CD4-positive, alpha-beta T cell (primary cell): ENCODE measurements around the gene PBLD. TPM values are rescaled to one million over a fixed set of nuclear protein-coding genes. Genes with fewer than 3 reads are reported as not detected.

Experiments used
- ATAC-seq: fragments of 200-7000 bp; cut with Tn5 transposase; one replicate; pipeline ENCODE4 v1.10.0; 2022; ENCODE audit warnings: mild to moderate bottlenecking; ENCODE audit not compliant: poor library complexity
- CTCF ChIA-PET: fragments of 350-600 bp; sonication (Branson Sonifier 250); formaldehyde crosslinking; loops from one replicate; lab custom pipeline; 2021; ENCODE audit warnings: antibody characterized with exemption, inconsistent platforms; lab: Charles Lee
- POLR2A ChIA-PET: fragments of 350-600 bp; sonication (Branson Sonifier 250); formaldehyde crosslinking; loops from one replicate; lab custom pipeline; 2021; ENCODE audit warnings: antibody characterized with exemption, inconsistent platforms; lab: Charles Lee
- DNase-seq, 14 experiments: peaks; one replicate each; pipeline ENCODE4 v3.0.0-alpha.2; 2013 to 2020; ENCODE audit warnings: mixed read lengths in 2 of 14
- H3K27ac ChIP-seq, 2 donors: one replicate each; pipeline versions ENCODE4 v1.5.1 to v1.7.0; 2013; ENCODE audit warnings: low read length in 2 of 2, low read depth in 1 of 2, mild to moderate bottlenecking in 1 of 2
- H3K27me3 ChIP-seq, 2 experiments: 1 replicate in 1 of 2; 2 replicates in 1 of 2; pipeline versions ENCODE4 v1.6.1 to v1.7.0; 2013; ENCODE audit warnings: low read length in 2 of 2, control low read depth in 1 of 2, mild to moderate bottlenecking in 1 of 2, moderate library complexity in 1 of 2; ENCODE audit not compliant: insufficient read depth in 2 of 2, control insufficient read depth in 1 of 2
- H3K36me3 ChIP-seq: one replicate; pipeline ENCODE4 v1.6.1; 2013; ENCODE audit warnings: low read length, control low read depth; ENCODE audit not compliant: insufficient read depth
- H3K4me1 ChIP-seq: one replicate; pipeline ENCODE4 v1.6.1; 2013; ENCODE audit warnings: low read length, control low read depth; ENCODE audit not compliant: insufficient read depth
- H3K4me3 ChIP-seq: one replicate; pipeline ENCODE4 v1.5.1; 2013; ENCODE audit warnings: mild to moderate bottlenecking, low read length, moderate library complexity
- H3K9me3 ChIP-seq, 2 experiments: 1 replicate in 1 of 2; 2 replicates in 1 of 2; pipeline versions ENCODE4 v1.6.1 to v1.7.0; 2013; ENCODE audit warnings: low read length in 2 of 2, mild to moderate bottlenecking in 2 of 2, control low read depth in 1 of 2, moderate library complexity in 1 of 2; ENCODE audit not compliant: control insufficient read depth in 1 of 2, insufficient read depth in 1 of 2
- H3K27ac Mint-ChIP-seq: one replicate; pipeline ENCODE4 v1.8.0; 2020; ENCODE audit warnings: mixed read lengths
- H3K27me3 Mint-ChIP-seq: one replicate; pipeline ENCODE4 v1.8.0; 2021; ENCODE audit warnings: mixed read lengths
- H3K36me3 Mint-ChIP-seq: one replicate; pipeline ENCODE4 v1.8.0; 2021; ENCODE audit warnings: low read depth, mixed read lengths
- H3K4me1 Mint-ChIP-seq: one replicate; pipeline ENCODE4 v1.8.0; 2021; ENCODE audit warnings: low read depth, mixed read lengths
- H3K4me3 Mint-ChIP-seq: one replicate; pipeline ENCODE4 v1.8.0; 2020; ENCODE audit warnings: mild to moderate bottlenecking, mixed read lengths
- H3K9me3 Mint-ChIP-seq: one replicate; pipeline ENCODE4 v1.8.0; 2020; ENCODE audit warnings: mixed read lengths
- intact Hi-C, 2 experiments: fragments of 100-400 bp; cut with DNase I in 1 of 2; cut with micrococcal nuclease in 1 of 2; formaldehyde crosslinking; loops; one replicate each; pipeline versions ENCODE4 v1.15.1 to v1.9.0; 2023 to 2025; cut with DNase I, micrococcal nuclease
- total RNA-seq, 174 experiments: library from RNA in 2 of 174; stranded (reverse) in 2 of 174; gene quantifications; one replicate each; pipeline ENCODE4 v1.2.3 and lab custom pipeline; 2021 to 2026
- TF ChIP-seq, protein P1 (sequence below): fragments of 200-600 bp; IDR thresholded peaks from one replicate; pipeline ENCODE4 v1.8.0; 2022; ENCODE audit warnings: antibody characterized with exemption, mild to moderate bottlenecking

PBLD gene
- total RNA-seq, 2 experiments from 2014 or later = 1.6 to 1.7 TPM

- ChIA-PET POLR2A (interaction anchor here (0.6 to 4.4 kb wide), 22 partner anchors 9 to 847 kb away, joined by 3 to 50 read pairs (median 4); partner anchors contain the start of genes CCAR1, DDX50, DNA2 and RUFY2), CTCF (interaction anchor here (1.4 to 2.0 kb wide), 3 partner anchors 16 to 120 kb away, joined by 4 to 19 read pairs (median 7); partner anchors contain the start of gene RUFY2)
- Histone ChIP-seq H3K36me3 (peaks cover 4% of the 10 kb centered on the region), H3K27me3 (no peaks in the 10 kb centered on the region), H3K4me3 (peak overlapping the region; percentile 95), H3K4me1 (peaks cover 21% of the 10 kb centered on the region), H3K9me3 (no peaks in the 10 kb centered on the region), H3K27ac (peak overlapping the region; percentile 94 to 97)
- Mint-ChIP-seq H3K36me3 (peaks cover 60% of the 10 kb centered on the region), H3K4me1 (peaks cover 65% of the 10 kb centered on the region), H3K9me3 (no peaks in the 10 kb centered on the region), H3K27me3 (no peaks in the 10 kb centered on the region), H3K4me3 (peak overlapping the region; percentile 100), H3K27ac (peak overlapping the region; percentile 98)
- TF ChIP-seq, protein P1, sequence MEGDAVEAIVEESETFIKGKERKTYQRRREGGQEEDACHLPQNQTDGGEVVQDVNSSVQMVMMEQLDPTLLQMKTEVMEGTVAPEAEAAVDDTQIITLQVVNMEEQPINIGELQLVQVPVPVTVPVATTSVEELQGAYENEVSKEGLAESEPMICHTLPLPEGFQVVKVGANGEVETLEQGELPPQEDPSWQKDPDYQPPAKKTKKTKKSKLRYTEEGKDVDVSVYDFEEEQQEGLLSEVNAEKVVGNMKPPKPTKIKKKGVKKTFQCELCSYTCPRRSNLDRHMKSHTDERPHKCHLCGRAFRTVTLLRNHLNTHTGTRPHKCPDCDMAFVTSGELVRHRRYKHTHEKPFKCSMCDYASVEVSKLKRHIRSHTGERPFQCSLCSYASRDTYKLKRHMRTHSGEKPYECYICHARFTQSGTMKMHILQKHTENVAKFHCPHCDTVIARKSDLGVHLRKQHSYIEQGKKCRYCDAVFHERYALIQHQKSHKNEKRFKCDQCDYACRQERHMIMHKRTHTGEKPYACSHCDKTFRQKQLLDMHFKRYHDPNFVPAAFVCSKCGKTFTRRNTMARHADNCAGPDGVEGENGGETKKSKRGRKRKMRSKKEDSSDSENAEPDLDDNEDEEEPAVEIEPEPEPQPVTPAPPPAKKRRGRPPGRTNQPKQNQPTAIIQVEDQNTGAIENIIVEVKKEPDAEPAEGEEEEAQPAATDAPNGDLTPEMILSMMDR = no peak
- intact Hi-C loops = loop anchor here (2.0 to 10.0 kb wide), 8 partner anchors 74 to 572 kb away; partner anchors contain the start of genes CCAR1 (in 2 of the 2), DDX50 (in 2 of the 2), HERC4 (in 2 of the 2) and RUFY2 (in 1 of the 2)
- ATAC-seq (no peak), DNase-seq (peak in 1 of 14 experiments; percentile 30)
These were observed 299 bp upstream of the PBLD start for GRCh38 chr10:68333058-68333395.

DNA sequence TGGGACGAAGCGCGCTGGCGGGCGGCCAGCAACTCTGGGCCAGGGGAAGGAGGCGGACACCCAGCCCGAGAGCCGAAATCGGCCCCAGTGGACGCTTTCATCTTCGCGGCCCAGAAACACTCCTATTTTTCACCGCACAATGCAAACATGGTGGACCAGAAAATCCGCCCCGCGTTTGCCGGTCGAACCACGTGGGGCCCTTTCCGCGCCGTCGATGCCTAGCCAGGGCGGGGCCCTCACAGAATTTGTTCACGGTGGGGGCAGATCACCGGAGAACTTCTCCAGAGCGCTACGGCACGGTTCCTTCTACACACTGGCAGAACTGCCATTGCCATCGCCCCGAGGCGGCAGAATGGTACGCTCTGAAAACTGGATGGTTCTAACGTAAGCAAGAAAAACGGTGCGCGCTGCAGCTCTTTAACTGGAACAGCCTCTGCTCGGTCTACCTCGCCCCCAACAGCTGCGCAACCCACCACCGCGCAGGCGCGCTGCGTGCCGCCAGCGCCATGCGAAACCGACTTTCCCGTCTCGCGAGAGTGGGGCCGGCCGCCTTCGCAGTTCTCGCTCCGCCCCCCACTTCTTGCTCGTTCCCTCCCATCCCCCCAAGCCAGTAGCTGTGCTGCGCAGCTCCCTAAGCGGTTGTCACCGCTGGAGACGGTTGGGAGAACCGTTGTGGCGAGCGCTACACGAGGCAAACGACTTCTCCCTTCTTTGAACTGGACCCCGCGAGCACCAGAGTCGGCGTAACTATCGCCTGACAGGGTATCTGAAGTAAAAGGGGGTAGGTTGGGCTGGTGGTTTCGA, 1.1 kb downstream of the PBLD start, which contains the start of gene HNRNPH3:
Gene HNRNPH3 (plus strand): TSS at position 610 of the 804 bp plus-strand sequence. CDS start 5,158 bp downstream, outside the sequence.
- peaks cover 18% of the 10 kb centered on the region for H3K4me1 ChIP-seq
- ChIA-PET POLR2A (interaction anchor here (0.6 to 4.4 kb wide), 33 partner anchors 8 to 848 kb away, joined by 3 to 50 read pairs (median 5); partner anchors contain the start of genes CCAR1, DDX21, DDX50 and RUFY2), CTCF (interaction anchor here (0.5 to 1.3 kb wide), 5 partner anchors 17 to 230 kb away, joined by 3 to 6 read pairs (median 4); partner anchors contain the start of gene RUFY2)
- H3K4me1 Mint-ChIP-seq = peaks cover 52% of the 10 kb centered on the region
- peak; percentile 78 for ATAC-seq
- peaks cover 47% of the 10 kb centered on the region for H3K36me3 Mint-ChIP-seq
- H3K27ac Mint-ChIP-seq = peak within 1 kb of the TSS; percentile 98
- peak; percentile 97 to 100 (median 98) for DNase-seq
- no peaks in the 10 kb centered on the region for H3K9me3 Mint-ChIP-seq
- H3K27me3 Mint-ChIP-seq = no peaks in the 10 kb centered on the region
- TF ChIP-seq, protein P1 = no peak
- H3K4me3 Mint-ChIP-seq = peak within 1 kb of the TSS; percentile 100
- H3K36me3 ChIP-seq = no peaks in the 10 kb centered on the region
- peak within 1 kb of the TSS; percentile 95 for H3K4me3 ChIP-seq
- H3K27ac ChIP-seq = peak within 1 kb of the TSS; percentile 94 to 97
- H3K9me3 ChIP-seq = no peaks in the 10 kb centered on the region
- intact Hi-C loops = loop anchor here (2.0 to 10.0 kb wide), 8 partner anchors 76 to 573 kb away; partner anchors contain the start of genes CCAR1 (in 2 of the 2), DDX50 (in 2 of the 2), HERC4 (in 2 of the 2) and RUFY2 (in 1 of the 2)
- H3K27me3 ChIP-seq = no peaks in the 10 kb centered on the region

DNA sequence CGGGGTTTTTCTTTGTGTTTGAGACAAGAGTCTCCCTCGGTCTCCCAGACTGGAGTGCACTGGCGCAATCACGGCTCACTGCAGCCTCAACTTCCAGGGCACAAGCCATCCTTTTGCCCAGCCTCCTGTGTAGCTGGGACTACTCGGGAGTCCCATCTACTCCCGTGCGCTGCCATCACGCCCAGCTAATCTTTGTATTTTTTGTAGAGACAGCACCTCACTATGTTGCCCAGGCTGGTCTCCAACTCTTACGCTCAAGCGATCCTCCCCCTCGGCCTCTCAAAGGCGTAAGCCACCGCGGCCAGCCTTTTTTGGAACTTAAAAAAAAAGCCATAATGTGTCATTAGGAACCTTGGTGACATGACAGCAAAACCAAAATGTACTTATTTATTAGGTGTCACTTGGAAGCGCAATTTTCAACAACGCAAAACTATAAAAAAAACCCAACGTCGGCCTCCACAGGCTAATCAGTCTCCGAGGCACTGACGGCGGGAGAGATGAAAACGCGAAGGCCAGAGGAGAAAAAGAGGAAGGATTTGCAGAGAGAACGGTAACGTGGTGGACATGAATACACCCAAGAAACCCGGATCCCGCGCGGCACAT, 1.8 kb downstream of the PBLD start:
- Histone ChIP-seq H3K4me3 (peak overlapping the region; percentile 95), H3K4me1 (peaks cover 16% of the 10 kb centered on the region), H3K27me3 (no peaks in the 10 kb centered on the region), H3K9me3 (no peaks in the 10 kb centered on the region), H3K36me3 (no peaks in the 10 kb centered on the region), H3K27ac (peak overlapping the region; percentile 94 to 97)
- TF ChIP-seq, protein P1 = no peak
- Mint-ChIP-seq H3K4me3 (peak overlapping the region; percentile 100), H3K27ac (peak overlapping the region; percentile 98), H3K4me1 (peaks cover 45% of the 10 kb centered on the region), H3K27me3 (no peaks in the 10 kb centered on the region), H3K9me3 (no peaks in the 10 kb centered on the region), H3K36me3 (peaks cover 41% of the 10 kb centered on the region)
- ChIA-PET POLR2A (interaction anchor here (0.6 to 4.4 kb wide), 23 partner anchors 8 to 757 kb away, joined by 3 to 50 read pairs (median 7); partner anchors contain the start of genes CCAR1, DDX21, DDX50 and RUFY2), CTCF (interaction anchor here (1.0 to 1.3 kb wide), 2 partner anchors 17 to 76 kb away, joined by 4 to 6 read pairs; partner anchors contain the start of gene RUFY2)
- no peak for ATAC-seq
- DNase-seq = peak in 8 of 14 experiments; percentile 6 to 42 (median 14)
- intact Hi-C loops = loop anchor here (5.0 to 10.0 kb wide), 6 partner anchors 76 to 574 kb away; partner anchors contain the start of genes CCAR1 (in 2 of the 2), DDX50 (in 2 of the 2), HERC4 (in 2 of the 2) and RUFY2 (in 1 of the 2)
